GM12864 (cell line): Measurements from ENCODE around the gene NOTCH4.
"Not testable (repeated sequence)": the region's sequence is repeated elsewhere in the genome, so short reads cannot be mapped to it uniquely, and the experiment has no call there.

Experiments used
- DNase-seq: peaks from one replicate; pipeline ENCODE4 v3.0.0-alpha.2; 2011; ENCODE audit warnings: low read depth
- H3K4me3 ChIP-seq: 2 replicates; pipeline ENCODE4 v1.5.1; 2011; ENCODE audit warnings: mild to moderate bottlenecking, low read depth, low read length, control low read depth
- CTCF ChIP-seq: IDR thresholded peaks from 2 replicates; pipeline ENCODE4 v1.5.1; 2011; ENCODE audit warnings: low read depth, mild to moderate bottlenecking, moderate library complexity, low read length, control low read depth, inconsistent platforms; ENCODE audit errors: missing control alignments

NOTCH4 gene

GRCh38 chr6:32223258-32224235 lies at the start of gene NOTCH4:
Gene NOTCH4, minus strand, starts transcription at chr6:32224067. Its CDS starts 139 bp downstream, at chr6:32223928.
- no peak within 1 kb of the TSS for H3K4me3 ChIP-seq
- DNase-seq, result no peak
- no peak for TF ChIP-seq CTCF

GRCh38 chr6:32271429-32271828 lies 47.6 kb upstream of the NOTCH4 start:
- peak; percentile 53 for DNase-seq
- TF ChIP-seq CTCF, result no peak
- H3K4me3 ChIP-seq, result no peak overlapping the region

GRCh38 chr6:32268459-32268858 lies 44.6 kb upstream of the NOTCH4 start:
- DNase-seq, H3K4me3 ChIP-seq: not testable (repeated sequence)

- no peak for DNase-seq
Observed at GRCh38 chr6:32267035-32267434, 43.2 kb upstream of the NOTCH4 start.

GRCh38 chr6:32257262-32257661 lies 33.4 kb upstream of the NOTCH4 start:
- not testable (repeated sequence) for H3K4me3 ChIP-seq, DNase-seq

More at GRCh38 chr6:32267035-32267434, 43.2 kb upstream of the NOTCH4 start:
- H3K4me3 ChIP-seq, result no peak overlapping the region
- TF ChIP-seq CTCF, result no peak

GRCh38 chr6:32255199-32256153 lies 31.6 kb upstream of the NOTCH4 start:
- H3K4me3 ChIP-seq, result peak overlapping the region; percentile 19; the same call in 1 of the 2 replicates
- DNase-seq, result no peak
- TF ChIP-seq CTCF, result peak; percentile 57

- no peak for TF ChIP-seq CTCF
- H3K4me3 ChIP-seq, result no peak overlapping the region
Observed at GRCh38 chr6:32254761-32255198, 30.9 kb upstream of the NOTCH4 start.

More at GRCh38 chr6:32254761-32255198, 30.9 kb upstream of the NOTCH4 start:
- DNase-seq, result no peak
